ENCODE data around the gene SASH1.

SASH1 gene

DNA sequence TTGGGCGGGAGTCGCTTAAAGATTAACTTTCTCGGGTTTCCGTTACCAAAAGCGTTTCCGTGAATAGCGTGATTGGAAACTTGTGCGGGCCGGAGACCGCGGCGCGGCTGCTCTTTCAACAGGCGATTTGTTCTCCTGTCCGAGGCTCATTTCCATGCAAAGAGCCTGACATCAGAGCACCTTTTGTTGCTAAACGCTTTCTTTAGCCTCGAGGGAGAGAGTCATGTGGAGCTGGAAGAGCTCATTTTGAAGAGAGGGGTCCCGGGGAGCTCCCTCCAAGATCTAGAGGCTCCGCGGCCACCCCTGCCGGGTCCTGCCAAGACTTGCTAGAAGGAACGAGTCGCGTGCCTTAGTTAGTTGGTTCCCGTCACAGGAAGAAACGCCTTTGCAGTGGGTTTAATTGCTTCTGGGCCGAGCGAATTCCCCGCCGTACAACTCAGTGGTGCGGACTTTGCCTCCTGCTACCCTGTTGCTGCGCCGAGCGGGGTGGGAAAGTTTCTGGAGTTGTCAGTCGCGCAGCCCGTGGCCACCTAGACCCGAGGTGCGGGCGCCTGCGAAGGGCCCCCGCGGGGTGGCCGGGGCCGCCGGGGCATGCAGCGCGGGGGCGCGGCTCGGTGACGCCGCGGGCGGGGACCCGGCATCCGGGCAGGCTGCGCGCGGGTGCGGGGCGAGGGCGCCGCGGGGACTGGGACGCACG is at the start of gene SASH1:
Gene SASH1 (plus strand): TSS at position 489 of the 697 bp plus-strand sequence. CDS start 230 bp downstream, outside the sequence.
- DNase-seq = no peak

- DNase-seq = no peak
Measured at GRCh38 chr6:148293181-148293995, 49.2 kb upstream of the SASH1 start.

GRCh38 chr6:148294059-148294458 is 48.6 kb upstream of the SASH1 start:
- DNase-seq = no peak

DNA sequence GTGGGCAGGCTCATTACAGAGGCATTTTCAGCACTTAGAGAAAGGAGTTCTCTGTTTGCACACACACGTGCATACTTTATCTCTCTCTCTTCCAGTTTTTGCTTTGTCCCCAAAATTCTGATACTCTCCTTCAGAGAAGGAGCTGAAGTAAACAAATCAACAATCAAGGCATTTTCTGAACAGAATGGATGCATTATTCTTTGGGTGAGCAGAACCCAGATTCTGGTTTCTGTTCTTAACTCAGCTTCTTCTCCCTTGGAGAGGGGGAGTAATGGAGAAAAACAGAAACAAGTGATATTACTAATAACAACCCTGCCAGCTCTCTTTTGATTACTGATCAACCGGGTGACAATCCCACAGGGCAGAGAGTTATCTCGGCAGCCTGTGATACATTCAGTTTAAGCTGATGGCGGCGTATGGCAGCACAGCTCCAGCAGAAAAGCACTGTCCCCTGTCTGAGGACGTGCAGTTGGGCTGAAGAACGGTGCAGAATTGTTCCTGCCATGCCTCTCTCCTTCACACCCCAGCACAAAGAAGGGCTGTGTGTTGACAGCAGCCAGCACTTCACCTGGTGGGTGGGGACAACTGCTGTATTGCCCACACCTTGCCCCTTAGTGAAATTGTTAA is 47.3 kb upstream of the SASH1 start:
- no peak for DNase-seq

DNA sequence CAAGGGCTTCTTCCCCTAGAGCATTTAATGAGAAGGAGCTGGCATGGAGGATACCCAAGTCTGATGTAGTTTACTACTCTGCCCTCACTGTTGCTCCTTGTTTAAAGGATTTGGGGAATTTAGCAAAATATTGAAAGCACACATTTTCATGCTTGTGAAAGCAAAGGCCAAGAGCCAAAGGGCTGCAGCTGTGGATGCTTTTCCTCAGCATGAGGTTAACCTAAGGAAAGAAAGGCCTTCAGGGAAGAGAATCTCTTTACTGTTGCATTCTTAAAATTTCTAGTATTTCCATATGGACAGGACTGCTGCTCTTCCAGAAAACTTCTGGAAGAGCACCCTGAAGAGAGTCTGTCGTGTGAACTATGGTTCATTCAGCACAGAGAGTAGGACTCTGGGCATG is 45.9 kb upstream of the SASH1 start:
- no peak for DNase-seq

DNA sequence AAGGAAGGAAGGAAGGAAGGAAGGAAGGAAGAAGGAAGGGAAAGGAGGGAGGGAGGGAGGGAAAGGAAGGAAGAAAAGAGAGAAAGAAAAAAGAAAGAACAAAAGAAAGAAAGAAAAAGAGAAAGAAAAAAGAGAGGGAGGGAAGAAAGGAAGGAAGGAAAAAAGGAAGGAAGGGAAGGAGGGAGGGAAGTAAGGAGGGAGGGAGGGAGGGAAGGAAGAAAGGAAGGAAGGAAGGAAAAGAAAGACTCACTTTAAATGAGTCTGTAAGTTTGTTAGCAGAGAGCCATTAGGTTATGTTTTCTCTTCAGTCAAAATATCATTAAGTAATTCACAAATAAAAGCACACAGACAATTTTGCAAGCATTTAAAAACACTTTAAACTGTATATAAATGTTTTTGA is 44.0 kb upstream of the SASH1 start:
- no peak for DNase-seq

DNA sequence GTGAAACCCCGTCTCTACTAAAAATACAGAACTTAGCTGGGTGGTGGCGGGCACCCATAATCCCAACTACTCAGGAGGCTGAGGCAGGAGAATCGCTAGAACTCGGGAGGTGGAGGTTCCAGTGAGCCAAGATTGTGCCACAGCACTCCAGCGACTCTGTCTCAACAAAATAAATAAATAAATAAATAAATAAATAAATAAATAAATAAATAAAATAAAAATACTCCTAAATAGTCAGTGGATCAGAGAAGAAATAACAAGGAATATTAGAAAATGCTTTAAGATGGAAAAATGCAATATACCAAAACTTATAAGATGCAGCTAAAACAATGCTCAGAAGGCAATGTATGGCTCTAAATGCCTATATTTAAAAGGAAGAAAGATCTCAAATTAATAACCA is 39.0 kb upstream of the SASH1 start:
- DNase-seq = no peak

DNA sequence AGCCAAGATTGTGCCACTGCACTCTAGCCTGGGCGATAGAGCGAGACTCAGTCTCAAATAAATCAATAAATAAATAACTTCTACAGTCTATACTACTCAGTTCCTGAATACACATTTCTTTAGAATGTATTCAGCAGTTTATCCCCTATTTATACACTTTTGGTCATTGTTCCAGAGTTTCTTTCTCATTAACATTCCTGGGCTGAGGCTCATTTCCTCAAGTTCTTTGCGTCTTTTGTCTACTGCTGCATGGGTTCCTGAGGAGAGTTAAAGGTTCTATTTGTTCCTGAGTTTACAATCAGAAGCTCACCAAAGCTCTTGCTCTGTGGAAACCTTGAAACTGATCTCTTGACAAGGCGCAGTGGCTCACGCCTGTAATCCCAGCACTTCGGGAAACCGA is 37.7 kb upstream of the SASH1 start:
- DNase-seq = no peak

DNA sequence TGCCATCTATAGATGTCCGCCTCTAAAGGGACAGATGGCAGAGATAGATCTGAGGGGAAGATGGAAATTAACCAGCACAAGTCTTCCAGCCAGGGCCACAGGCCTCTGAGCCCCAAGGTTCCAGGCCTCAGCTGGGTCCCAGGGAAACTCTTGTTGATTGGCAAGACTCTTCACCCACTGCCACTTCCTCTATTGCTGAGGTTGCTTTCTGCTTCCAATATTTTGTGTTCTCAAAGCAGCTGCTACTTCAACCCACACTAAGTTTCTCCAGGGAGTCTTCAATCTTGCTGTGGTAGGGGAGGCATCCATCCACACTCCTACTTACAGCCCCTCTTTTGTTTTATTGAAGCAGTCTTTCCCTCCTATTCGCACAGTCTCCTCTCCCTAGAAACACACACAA is 36.4 kb upstream of the SASH1 start:
- DNase-seq = no peak

GRCh38 chr6:148307405-148307804 is 35.2 kb upstream of the SASH1 start:
- DNase-seq = no peak

GRCh38 chr6:148309301-148309700 is 33.3 kb upstream of the SASH1 start:
- no peak for DNase-seq

DNA sequence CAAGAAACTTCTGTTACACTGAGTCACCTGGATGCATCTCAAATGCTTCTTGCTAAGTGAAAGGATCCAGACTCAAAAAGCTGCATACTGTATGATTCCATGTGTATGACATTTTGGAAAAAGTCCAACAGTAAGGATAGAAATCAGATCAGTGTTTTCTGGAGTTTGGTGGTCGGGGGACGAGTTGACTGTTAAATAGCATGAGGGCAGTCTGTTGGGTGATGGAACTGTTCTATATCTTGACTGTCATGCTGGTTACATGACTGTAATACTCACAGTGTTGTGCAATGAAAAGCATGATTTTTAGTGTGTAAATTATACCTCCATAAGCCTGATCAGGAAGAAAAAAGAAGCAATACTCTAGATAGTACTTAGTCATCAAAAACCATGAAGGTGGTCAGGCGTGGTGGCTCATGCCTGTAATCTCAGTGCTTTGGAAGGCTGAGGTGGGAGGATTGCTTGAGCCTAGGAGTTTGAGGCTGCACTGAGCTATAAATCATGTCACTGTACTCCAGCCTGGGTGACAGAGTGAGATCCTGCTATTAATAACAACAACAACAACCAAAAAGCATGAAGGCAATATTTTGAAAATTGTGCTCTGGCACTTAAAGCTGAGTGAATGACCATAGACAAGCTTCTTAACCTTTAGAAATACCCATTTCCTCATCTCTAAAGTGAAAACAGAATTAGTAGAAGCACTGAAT is 30.5 kb upstream of the SASH1 start:
- no peak for DNase-seq

DNA sequence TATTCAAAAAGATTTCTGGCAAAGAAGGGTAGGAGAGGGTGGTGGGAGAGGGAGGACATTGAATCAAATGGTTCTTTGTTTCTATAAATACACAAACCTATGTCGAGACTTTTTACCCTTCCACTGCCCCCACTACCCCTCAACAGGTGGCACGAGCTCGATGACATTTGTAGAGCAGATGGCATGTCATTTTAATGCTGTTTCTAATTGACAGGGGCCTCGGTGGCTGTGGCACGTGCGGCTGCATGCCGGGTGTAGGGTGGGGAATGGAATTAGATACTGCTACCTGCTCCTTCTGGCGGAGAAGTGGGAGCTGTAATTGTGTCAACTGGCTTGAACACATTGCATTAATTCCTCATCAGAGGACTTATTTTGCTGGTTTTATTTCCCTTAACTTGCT is 29.1 kb upstream of the SASH1 start:
- no peak for DNase-seq

DNA sequence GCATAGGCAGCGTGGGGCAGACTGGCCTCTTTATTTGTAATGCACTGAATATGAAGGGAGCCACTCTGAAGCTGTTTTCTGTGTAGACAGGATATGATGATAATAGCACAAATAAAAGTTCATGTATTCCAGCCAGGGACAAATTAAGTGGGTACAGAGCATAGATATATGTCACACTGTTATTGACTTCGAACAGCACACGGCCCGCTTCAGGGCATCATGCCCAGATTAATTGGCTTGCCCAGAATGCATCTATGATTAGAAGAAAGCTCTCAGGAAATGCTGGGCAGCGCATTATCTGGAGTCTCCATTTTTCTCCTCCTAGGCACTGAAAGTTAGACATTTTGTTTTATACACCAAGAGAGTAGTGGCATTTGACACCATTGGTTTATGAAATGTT is 26.3 kb upstream of the SASH1 start:
- no peak for DNase-seq

GRCh38 chr6:148317051-148317450 is 25.6 kb upstream of the SASH1 start:
- DNase-seq = no peak

- no peak for DNase-seq
Measured at GRCh38 chr6:148317739-148318138, 24.9 kb upstream of the SASH1 start.

DNA sequence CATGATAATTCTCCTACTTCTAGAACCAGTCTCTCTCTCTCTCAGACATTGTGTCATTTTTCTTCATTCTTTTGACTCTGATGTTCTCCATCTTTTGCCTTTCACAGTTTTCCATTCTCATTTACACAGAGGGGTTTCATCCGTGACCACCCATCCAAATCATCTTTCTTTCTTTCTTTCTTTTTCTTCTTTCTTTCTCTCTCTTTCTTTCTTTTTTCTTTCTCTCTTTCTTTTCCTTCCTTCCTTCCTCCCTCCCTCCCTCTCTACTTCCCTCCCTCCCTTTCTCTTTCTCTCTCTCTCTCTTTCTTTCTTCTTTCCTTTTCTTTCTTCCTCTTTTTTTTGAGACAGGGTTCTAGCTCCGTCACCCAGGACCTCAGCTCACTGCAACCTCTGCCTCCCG is 19.9 kb upstream of the SASH1 start:
- DNase-seq = no peak

GRCh38 chr6:148323344-148323743 is 19.3 kb upstream of the SASH1 start:
- DNase-seq = no peak

DNA sequence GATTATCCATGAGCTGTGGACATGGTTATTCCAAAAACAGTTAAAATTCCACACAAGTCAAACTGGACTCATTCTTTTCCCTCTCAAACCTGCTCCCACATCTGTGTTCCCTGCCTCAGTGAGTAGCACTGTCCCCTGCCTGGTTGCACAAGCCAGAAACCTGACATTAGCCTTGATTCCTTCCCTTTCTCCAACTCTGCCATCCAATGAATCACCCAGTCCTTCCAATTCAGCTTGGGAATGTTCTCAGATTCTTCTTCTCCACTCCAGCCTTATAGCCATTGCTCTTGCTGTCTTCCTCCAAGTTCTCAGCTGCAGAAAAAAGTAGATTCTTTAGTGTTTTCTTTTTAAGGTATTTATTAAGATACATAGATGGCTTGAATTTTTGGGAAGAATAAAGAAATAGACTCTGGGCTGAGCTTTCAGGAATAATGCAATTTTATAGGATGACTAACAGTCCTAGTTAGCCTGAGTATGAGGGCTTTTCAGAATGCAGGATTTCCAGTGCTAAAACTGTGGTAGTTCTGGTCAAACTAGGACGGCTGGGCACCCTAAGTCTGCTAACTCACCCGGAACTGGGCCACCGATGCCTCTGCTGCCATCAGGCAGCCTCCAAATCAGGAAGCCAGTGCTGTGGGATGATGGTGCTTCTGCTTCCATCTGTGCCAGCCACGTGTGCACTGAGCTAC is 18.2 kb upstream of the SASH1 start:
- DNase-seq = no peak

GRCh38 chr6:148325316-148326068 is 17.1 kb upstream of the SASH1 start:
- DNase-seq = no peak

DNA sequence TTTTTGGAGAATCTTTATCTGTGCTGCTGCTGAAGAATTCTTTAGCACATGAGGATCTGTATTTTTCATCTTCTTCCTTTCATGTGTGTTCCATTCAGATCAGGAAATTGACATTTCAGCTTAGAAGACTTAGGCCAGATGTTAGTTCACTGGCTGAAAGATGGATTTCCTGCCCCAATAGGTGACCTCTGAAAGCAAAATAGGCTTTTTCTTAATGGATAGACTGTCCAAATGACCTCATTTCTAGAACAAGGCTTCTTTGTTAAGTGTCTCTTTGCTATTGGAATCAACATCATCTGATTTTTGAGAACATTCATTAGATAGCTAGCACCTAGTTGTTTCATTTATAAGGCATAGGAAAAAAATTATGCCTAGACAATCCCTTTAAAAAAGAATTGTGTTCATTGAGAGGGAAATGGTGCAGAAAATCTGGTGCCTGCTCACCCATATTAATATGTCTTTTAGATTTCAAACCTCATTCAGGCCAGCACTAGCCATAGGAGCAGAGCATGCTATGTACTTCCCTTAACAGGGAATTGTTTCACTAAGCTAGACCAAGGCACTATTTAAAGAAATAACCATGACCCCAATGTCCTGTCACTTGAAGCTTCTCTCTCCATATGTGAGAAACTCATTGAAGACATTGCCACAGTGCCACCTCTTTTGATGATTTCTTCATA is 13.6 kb upstream of the SASH1 start:
- no peak for DNase-seq

Data from NCI-H446 (cell line).